Activated effector memory CD4-positive, alpha-beta T cell treated with Interleukin-2 at 50 U/mL for 16 hours (primary cell): ENCODE measurements around the gene ROPN1L.
"Not testable (repeated sequence)": the region's sequence is repeated elsewhere in the genome, so short reads cannot be mapped to it uniquely, and the experiment has no call there.

Experiments used
- DNase-seq: peaks from one replicate; pipeline ENCODE4 v3.0.0-alpha.2; 2020

ROPN1L gene

DNA sequence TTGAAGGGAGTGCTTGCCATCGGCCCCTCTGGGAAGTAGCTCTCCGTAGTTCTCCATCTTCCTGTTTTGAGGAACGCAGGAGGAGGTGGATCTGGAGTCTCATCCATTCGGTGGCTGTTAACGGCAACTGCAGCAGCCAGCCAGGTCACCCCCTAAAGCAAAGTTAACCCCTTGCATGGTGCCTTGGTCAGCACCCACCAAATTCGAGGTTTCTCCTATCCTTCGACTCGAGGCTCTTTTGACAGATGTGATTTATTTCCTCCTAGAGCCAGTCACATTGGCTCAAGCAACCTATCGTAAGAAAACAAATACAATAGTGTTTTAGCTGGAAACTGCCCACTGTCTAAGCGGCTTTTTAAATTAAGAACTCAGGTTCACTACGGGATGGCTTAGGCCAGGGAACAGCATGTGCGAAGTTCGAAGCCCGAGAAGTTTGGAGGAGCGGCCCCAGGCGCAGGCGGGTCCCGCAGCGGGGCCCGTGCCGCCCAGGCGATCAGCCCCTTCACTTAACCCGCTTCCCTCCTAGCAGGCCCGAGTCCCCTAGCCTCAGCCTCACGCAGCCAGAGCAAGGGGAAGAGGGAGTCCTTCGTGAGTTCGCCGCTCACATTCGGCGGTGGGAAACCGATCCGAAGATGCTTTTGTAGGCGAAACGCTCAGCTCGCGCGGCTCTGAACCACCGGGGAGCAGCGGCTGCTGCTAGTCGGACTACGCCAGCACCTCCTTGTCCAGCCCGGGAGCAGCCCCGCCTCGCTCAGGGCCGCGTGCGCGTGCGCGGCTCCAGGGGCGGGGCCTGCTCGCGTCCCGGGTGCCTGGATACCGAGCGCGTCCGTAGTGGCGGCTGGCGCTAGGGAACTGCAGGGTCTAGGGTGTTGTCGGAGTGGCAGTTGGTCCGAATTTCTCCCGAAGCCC is at the start of gene ROPN1L:
Gene ROPN1L, plus strand, starts transcription at position 797 of the 909 bp plus-strand sequence. CDS start 289 bp downstream, outside the sequence.
- peak; percentile 71 for DNase-seq

DNA sequence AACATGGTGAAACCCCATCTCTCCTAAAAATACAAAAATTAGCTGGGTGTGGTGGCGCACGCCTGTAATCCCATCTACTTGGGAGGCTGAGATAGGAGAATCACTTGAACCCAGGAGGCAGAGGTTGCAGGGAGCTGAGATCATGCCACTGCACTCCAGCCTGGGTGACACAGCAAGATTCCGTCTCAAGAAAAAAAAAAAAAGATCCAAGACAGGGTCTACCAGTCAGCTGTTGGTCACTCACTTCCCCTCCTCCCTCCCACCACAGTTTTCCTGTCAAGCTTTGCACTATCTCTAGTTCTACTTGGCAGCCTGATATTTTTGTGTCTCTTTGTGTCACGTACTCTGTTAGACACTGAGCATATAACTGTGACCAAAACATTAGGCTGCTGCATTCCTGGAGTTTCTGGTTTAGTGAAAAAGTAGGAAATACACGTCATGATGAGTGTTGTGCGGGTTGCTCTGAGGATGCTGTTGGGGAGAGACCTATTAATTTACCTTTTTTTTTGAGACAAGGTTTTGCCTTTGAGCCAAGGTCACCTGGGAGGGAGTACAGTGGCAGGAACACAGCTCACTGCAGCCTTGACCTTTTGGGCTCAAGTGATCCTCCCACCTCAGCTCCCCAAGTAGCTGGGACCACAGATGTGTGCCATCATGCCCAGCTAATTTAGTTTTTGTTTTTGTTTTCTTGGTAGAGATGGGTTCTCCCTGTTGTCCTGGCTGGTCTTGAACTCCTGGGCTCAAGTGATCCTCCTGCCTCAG is 48.9 kb upstream of the ROPN1L start:
- DNase-seq = not testable (repeated sequence)

DNA sequence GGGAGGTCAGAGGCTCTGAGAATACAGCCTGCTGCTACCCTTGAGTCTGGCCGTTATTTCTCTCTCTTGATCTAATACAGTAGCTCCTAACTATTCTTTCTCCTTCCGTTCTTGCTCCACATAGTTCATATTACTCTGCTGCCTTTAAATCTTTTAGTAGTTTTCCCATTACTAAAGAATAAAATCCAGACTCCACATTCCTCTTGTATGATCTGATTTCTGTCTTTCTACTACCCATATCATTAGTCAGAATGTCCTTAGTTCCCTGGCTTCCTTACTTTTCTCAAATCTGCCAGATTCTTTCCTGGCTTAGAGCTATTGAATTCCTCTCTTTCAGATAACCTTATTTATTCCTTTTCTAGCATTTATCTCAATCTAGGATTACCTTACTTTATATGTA is 48.2 kb upstream of the ROPN1L start:
- DNase-seq = no peak

DNA sequence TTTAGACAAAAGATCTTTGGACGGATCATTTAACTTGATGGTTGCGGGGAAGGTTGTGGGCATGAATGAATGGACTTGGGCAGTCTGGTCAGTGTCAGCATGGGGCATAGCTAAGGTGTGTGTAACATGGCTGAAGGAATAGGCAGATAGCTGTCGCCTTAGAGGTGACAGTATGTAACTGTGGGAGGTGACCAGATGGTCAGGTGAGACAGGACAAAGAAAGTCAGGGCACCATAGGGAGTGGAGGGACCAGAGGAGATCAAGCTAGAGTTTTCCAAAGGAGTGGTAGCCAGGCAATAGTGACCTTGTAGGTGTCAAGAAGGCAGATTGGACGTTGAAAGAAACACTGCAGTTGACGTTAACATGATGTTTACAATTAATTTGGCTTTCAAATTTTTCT is 45.1 kb upstream of the ROPN1L start:
- no peak for DNase-seq

DNA sequence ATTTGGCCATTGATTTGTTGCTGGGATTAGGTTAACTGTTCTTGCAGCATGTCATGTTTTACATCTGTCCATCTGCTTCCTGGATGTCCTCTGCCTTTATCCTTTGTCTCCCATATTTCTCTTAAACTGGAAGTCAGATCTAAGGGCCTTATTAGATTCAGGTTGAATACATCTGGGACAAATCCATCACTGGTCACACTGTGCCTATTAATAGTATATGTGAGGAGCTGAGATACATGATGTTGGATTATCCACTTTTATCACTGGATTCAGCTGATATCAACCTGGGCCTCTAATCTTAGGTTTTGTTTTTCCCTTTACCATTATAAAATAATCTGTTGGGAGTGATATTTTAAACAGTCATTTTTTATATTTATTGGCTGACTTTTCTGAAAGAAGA is 41.8 kb upstream of the ROPN1L start:
- DNase-seq = no peak

DNA sequence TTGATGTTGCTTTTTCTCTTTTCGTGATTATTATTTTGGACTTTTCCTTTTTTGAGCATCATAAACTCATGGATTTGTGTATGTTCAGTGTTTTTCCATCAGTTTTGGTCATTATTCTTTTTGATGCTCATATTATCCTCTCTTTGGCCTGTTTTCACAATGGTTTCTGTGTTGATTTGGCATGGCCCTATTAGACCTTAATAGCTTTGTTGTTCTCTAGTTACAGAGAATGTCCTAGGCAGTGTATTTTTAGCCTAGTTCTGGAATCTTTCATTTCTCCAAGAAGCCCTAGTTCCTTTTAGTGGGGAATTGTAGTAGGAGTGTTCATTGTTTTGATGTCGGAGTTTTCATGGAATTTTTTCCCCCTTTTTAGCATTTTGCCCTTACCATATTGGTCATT is 41.3 kb upstream of the ROPN1L start:
- DNase-seq = no peak

DNA sequence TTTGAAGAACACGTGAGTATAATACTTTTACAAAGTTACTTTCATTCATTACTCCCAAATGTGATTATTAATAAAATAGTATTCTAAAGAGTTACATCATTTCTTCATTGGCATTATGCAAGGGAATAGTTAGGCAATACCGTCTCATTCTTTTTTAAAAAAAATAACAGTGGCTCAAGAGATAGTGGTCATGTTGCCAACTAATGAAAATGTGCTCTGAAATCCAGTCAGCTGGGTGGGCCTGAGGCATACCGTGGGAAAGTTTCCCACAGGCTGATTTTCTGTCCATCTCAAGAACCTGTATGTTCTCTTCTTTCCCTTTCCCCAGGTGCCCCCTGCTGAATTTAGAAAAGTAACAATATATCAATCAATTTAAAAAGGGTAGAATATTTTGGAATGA is 40.8 kb upstream of the ROPN1L start:
- DNase-seq = no peak

DNA sequence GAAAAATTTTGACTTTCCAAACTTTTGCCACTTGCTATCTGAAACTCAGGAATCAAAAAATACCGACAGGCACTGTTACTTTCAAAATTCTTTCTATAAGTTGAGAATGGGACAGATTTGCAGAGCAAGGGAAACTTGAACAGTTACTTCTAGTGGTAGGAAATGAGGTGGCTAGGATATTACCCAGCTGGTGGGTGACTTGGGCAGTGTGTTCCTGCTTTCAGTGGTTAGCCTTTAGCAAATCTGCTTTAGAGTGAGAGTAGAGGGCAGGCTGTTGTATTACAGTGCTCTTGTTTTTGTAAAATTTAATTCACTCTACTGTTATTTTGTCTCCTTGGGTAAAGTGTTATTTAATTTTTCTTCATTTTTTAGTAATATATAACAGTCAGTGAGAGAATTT is 40.2 kb upstream of the ROPN1L start:
- DNase-seq = no peak

DNA sequence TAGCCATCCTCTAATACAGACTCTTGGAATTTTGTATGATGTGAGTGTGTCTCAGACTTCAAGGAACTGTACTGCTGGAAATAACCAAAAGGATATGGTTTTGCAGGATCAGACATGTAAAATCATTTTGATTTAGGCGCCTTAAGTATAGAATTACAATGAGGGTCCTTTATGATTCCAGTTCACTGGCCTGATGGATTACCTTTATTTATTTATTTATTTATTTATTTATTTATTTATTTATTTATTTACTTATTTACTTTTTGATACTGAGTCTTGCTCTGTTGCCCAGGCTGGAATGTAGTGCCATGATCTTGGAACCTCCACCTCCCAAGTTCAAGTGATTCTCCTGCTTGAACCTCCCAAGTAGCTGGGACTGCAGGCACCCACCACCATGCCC is 37.9 kb upstream of the ROPN1L start:
- no peak for DNase-seq

DNA sequence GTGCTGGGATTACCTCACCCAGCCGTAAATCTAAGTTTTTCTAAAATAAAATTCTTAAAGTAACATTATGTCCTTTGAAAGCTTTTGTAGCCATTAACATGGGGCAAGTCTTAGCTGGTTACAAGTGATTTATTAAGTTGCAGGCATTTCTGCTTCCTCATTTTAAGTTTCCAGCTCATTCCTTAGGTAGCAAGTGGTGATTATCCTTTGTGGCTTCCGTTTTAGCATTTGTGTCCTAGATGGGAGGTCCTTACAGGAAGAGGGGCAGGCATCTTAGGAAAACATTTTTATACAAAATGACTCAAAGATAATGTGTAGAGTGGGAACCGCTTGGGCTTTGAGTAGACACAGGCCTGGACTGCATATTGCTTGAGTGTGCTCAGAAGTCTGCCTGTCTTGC is 35.0 kb upstream of the ROPN1L start:
- DNase-seq = no peak

DNA sequence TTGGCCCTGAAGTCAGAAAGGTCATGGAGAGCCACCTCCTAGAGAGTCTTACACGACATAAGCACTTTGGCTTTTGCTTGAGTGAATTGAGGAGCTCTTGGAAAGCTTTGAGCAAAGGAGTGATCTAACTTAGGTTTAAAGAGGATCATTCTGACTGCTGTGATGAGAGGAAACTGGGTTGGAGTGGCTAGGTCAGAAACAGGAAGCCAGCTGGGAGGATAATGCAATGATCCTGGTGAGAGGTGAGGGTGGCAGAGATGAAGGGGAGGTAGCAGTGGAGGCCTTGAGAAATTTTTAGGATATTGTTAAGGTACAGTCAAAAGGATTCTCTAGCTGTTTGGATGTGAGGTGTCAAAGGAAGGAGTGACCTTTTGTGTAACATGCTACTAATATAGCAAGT is 32.2 kb upstream of the ROPN1L start:
- no peak for DNase-seq

DNA sequence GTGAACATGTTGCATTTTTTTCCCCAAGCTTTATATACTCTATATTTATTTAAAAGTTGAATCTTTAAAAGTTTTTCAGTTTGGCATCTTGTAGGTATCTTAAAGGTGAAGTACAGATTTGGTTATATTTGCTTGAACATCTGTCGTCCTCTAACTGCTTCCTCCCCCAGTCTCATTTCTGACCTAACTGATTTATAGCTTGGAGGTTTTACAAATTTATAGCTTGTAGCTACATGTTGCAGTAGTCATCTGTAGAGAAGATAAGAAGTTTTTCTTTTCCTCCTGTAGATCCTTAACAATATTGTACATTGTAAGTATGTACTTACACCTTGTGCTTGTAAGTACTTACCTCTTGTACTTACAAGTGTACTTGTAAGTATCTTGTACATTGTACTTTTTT is 31.0 kb upstream of the ROPN1L start:
- no peak for DNase-seq

DNA sequence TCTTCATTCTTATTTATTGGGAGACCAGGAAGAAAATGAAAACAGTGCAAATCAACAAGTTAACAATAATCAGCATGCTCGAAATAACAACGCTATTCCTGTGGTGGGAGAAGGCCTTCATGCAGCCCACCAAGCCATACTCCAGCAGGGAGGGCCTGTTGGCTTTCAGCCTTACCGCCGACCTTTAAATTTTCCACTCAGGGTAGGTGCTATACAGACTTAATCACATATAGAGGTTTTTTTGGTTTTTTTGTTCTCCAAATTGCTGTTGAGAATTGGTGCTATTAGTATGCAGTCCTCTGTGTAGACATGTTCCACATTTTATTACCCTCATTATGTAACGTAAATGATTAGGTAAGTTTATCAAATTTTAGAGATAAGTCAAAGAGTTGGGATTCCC is 30.3 kb upstream of the ROPN1L start:
- DNase-seq = no peak

DNA sequence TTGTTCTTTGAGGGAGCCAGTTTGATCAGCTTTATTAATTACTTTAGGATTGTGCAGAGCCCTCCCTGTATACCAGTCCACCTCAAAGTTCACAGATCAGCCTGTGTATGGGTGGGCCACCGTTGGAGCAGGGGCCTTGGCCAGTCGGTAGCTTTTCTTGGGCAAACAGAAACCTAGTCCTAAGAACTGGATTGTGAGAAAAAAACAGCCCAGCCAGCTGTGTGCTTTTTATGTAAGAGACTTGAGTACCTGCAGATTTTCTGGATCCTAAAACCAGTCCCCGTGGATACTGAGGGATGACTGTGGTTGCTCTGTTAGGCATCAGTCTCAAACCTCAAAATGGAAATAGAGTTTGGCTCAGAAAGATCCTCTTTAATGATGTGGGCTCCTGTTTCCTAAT is 24.8 kb upstream of the ROPN1L start:
- DNase-seq = no peak

DNA sequence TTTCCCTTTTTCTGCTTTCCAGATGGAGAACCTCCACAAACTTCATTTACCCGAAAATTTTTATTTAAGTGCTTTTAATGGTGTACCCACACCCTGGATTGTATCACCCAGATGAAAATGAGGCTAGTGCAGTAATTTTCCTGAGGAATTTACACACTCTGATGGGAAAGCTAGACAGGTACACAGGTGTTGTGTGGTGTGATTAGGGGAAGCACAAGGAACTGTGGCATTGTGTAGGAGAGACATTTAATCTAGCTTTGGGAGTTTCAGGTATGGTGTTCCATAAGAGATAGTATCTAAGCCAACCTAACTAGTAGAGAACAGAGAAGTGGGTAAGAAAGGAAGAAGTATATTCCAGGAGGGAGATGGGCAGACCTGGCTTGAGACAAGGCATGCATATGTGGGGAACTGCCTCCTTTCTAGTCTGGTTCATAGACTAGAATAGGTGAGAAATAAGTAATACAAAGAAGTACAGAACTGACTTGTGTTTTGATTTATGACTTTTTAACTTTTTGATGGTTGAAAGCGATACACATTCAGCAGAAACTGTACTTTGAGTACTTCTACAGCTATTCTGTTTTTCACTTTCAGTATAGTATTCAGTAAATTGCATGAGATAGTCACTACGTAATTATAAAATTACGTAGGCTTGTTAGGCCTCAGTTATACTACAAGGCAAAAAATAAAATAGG is 22.9 kb upstream of the ROPN1L start:
- DNase-seq = no peak

DNA sequence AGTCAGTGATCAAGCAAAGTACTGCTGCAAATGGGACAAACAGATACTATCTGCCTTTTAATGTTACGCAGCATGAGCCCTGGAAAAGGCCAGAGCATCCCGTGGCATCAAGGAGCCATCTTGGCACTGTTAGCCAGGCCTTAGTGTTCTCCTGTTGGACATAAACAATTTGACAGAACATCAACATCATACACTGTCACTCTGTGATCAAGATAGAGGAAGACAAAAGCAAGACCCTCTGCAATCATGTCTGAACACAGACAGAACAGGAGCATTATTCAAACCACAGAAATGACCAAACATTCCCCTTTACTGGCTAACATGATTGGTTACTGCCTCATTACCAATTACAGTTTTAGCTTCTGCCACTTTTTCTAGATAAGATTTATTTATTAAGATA is 21.2 kb upstream of the ROPN1L start:
- DNase-seq = no peak

DNA sequence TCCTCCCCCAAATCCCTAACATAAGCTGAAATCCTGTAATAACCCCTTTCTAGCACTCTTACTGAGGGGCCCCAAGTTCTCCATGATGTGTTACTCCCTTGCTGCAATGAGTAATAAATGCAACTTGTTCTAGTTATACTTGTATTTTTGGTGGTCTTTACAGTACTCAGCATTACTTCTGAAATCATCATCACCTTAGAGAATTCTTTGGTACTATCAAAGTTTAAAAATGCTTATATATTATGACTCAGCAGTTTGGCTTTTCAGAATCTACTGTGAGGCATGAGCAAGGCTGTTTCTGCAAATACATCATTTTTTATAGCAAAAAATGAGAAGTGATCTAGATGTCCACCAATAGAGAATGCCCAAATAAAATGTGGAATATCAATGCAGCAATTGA is 20.7 kb upstream of the ROPN1L start:
- DNase-seq = no peak

DNA sequence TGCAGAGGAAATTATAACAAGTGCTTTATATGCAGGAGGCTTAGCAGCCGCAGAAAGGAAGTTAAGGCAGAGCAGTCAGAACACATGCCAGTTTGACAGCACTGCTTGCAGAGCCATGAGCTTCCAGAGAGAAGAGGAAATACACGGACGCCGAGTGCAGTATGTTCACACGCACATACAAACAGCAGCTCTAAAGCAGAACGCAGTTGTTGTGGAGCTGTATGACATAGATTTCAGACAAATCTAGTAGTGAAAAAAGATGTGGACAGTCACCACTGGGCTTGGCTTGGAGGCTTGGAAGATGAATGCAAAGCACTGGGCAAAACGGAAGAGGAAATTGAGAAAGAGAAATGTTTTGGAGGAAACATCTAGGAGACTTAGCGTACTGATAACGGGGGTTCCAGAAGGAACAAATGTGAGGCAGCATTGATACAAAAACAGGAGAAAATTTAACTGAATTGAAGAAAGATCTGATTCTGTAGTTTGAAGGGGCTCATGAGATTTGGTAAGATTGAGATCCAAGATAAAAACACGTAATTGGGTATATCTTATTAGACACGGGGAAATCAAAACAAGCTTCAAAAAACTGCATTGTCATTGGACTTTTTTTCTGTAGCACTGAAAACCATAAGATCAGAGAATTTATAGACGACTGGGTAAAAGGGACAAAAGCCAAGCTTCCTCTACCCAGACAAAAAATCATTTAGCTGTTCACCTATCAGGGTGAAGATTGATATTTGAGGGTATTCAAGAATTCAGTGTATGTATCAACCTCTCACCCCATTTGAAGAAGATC is 19.6 kb upstream of the ROPN1L start:
- no peak for DNase-seq

DNA sequence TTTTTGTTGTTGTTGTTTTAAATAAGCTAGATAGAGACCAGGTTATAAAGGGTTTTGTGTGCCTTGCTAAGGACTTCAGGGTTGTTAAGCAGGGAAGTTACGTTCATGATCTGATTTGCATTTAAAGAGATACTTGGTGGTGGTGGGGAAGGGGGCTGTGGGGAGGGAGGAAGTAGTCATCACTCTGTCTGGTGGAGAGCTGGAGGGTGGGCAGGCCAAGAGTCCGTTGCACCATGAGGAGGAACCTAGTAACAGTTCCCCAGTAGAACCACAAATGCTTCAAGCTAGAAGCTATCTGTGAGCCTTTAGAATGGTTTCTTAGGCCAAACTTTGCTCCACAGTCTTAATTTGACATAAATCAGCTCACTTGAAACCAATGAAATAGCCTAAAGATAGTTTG is 18.7 kb upstream of the ROPN1L start:
- DNase-seq = no peak

DNA sequence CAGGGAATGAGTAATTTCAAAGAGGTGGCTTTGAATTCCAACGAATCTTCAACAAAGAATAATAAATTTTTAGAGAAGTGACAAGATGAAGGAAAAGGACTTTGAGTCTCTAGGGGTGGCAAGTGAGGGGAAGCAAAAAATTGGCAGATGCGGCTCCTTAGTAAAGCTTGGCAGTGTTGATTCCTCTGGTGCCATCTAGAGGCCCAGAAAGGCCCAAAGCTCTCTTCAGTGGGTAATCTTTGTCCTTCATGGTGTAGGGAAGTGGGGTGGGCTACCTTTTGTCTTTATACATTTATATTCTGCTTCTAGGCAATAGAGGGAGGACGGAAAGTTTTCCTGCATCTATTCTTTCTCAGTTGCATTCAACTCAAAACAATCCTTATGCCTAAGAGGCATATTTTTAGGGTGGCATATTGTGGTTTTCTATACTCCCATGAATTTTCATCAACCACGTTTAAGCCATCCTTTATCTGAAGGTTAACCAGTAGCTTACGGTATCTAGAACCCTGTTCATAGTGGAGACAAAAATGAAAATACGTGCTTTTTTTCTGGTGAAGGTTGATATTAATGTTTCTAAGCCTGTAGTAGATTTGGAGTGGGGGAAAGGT is 17.5 kb upstream of the ROPN1L start:
- DNase-seq = no peak

DNA sequence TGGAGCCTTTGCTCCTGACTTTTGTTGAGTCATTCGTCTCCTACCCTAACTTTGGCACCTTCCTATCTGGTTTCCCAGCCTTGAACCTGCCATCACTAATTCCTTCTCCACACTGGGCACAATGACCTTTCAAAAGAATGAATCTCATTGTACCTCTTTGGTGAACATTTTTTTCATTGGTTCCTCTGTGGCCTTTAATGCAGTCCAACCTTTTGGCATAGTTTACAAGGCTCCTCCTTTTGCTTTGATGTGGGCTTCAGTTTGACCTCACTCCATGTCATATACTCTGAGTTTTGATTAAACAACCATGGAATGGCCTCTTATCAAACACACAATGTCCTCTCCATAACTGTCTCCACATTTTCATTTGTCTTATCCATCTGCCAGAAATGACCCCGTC is 14.5 kb upstream of the ROPN1L start:
- DNase-seq = no peak

DNA sequence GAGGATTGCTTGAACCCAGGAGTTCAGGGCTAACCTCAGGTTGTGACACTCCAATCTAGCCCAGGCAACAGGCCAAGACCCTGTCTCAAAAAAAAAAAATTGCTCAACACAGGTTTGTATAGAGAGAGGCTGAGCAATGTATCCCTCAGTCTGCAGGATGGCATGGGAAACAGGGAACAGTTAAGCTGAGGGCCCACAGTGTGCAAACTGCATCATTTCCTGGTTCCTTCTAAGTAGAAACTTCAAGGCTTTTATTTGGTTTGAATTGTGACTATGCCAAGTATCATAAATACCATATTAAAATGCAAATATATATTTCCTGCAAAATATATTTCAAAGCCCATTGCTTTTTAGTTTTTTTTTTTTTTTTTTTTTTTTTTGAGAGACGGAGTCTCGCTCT is 13.7 kb upstream of the ROPN1L start:
- no peak for DNase-seq
